ENCODE results near the gene COA8.
A peak's percentile ranks its signal among the peaks of the same experiment; 100 is the strongest.

COA8 gene

GRCh38 chr14:103526247-103526913, 36.4 kb upstream of the COA8 start:
- no peak for DNase-seq

GRCh38 chr14:103526914-103527248, 35.9 kb upstream of the COA8 start:
- DNase-seq = no peak

- no peak for DNase-seq
These were observed 35.2 kb upstream of the COA8 start for GRCh38 chr14:103527408-103528145.

- DNase-seq = peak; percentile 55
These were observed 34.6 kb upstream of the COA8 start for GRCh38 chr14:103528146-103528586.

- DNase-seq = peak; percentile 85
These were observed 34.0 kb upstream of the COA8 start, which contains the start of gene TRMT61A for GRCh38 chr14:103528587-103529382. TSS of gene TRMT61A (plus strand) at chr14:103529196. CDS start at chr14:103529979, 783 bp downstream.

- DNase-seq = no peak
These were observed 33.1 kb upstream of the COA8 start for GRCh38 chr14:103529383-103530365.

GRCh38 chr14:103530390-103530789, 32.4 kb upstream of the COA8 start:
- no peak for DNase-seq

GRCh38 chr14:103530831-103531230, 31.9 kb upstream of the COA8 start:
- DNase-seq = no peak

GRCh38 chr14:103531421-103532215, 31.1 kb upstream of the COA8 start:
- DNase-seq = no peak

- no peak for DNase-seq
These were observed 30.3 kb upstream of the COA8 start for GRCh38 chr14:103532216-103533136.

GRCh38 chr14:103533137-103533998, 29.4 kb upstream of the COA8 start:
- peak; percentile 16 for DNase-seq

- peak; percentile 90 for DNase-seq
These were observed 28.7 kb upstream of the COA8 start for GRCh38 chr14:103533999-103534575.

GRCh38 chr14:103534576-103535061, 28.1 kb upstream of the COA8 start:
- DNase-seq = peak; percentile 25

GRCh38 chr14:103535081-103535890, 27.5 kb upstream of the COA8 start:
- no peak for DNase-seq

- DNase-seq = no peak
These were observed 26.7 kb upstream of the COA8 start for GRCh38 chr14:103535891-103536565.

GRCh38 chr14:103536693-103537092, 26.1 kb upstream of the COA8 start:
- DNase-seq = no peak
